CD14-positive monocyte (primary cell): ENCODE measurements around the gene NHS. TPM values are rescaled to one million over a fixed set of nuclear protein-coding genes. Genes with fewer than 3 reads are reported as not detected.

Experiments used
- DNase-seq, 3 donors: peaks; one replicate each; pipeline ENCODE4 v3.0.0-alpha.2; 2011 to 2022
- H2AFZ ChIP-seq: 2 replicates; pipeline ENCODE4 v1.6.0; 2012; ENCODE audit warnings: mild to moderate bottlenecking, low read depth, low read length, inconsistent platforms; ENCODE audit not compliant: insufficient read depth, poor library complexity, severe bottlenecking
- H3K27ac ChIP-seq, 2 donors: 1 replicate in 1 of 2; 2 replicates in 1 of 2; pipeline ENCODE4 v1.5.1; 2012 to 2013; ENCODE audit warnings: low read length in 2 of 2, control low read depth in 1 of 2, inconsistent platforms in 1 of 2, low read depth in 1 of 2, mild to moderate bottlenecking in 1 of 2
- H3K27me3 ChIP-seq, 2 donors: one replicate each; pipeline versions ENCODE4 v1.6.0 to v1.6.1; 2011 to 2013; ENCODE audit warnings: low read length in 2 of 2; ENCODE audit not compliant: control insufficient read depth in 2 of 2, insufficient read depth in 2 of 2
- H3K36me3 ChIP-seq, 2 donors: replicated peaks in 1 of 2; 1 replicate in 1 of 2; 2 replicates in 1 of 2; pipeline versions ENCODE4 v1.5.1 to v1.6.1; 2012 to 2013; ENCODE audit warnings: low read length in 2 of 2, control low read depth in 1 of 2, inconsistent platforms in 1 of 2, mild to moderate bottlenecking in 1 of 2; ENCODE audit not compliant: insufficient read depth in 2 of 2, control insufficient read depth in 1 of 2
- H3K4me1 ChIP-seq, 2 donors: 1 replicate in 1 of 2; 2 replicates in 1 of 2; pipeline versions ENCODE4 v1.5.1 to v1.6.1; 2012 to 2013; ENCODE audit warnings: low read length in 2 of 2, control low read depth in 1 of 2, inconsistent platforms in 1 of 2, mild to moderate bottlenecking in 1 of 2, moderate library complexity in 1 of 2; ENCODE audit not compliant: insufficient read depth in 2 of 2, control insufficient read depth in 1 of 2
- H3K4me2 ChIP-seq: replicated peaks from 2 replicates; pipeline ENCODE3; 2012; ENCODE audit warnings: low read length, moderate library complexity, mild to moderate bottlenecking; ENCODE audit not compliant: poor library complexity, severe bottlenecking; ENCODE audit errors: extremely low read depth
- H3K4me3 ChIP-seq, 3 experiments: fragments of 200-600 bp in 1 of 3; sonication (generic) in 1 of 3; replicated peaks in 1 of 3; 1 replicate in 2 of 3; 2 replicates in 1 of 3; pipeline ENCODE4 v1.5.1; 2011 to 2013; ENCODE audit warnings: low read length in 3 of 3, mild to moderate bottlenecking in 3 of 3, control low read depth in 2 of 3, low read depth in 2 of 3, inconsistent platforms in 1 of 3, moderate library complexity in 1 of 3
- H3K79me2 ChIP-seq: 2 replicates; pipeline ENCODE4 v1.6.0; 2012; ENCODE audit warnings: mild to moderate bottlenecking, control low read depth, inconsistent platforms, low read length, moderate library complexity; ENCODE audit not compliant: insufficient read depth
- H3K9ac ChIP-seq: 2 replicates; pipeline ENCODE4 v1.6.0; 2017; ENCODE audit warnings: low read length, mild to moderate bottlenecking; ENCODE audit not compliant: insufficient read depth, poor library complexity, severe bottlenecking
- H3K9me3 ChIP-seq, 2 donors: replicated peaks in 1 of 2; 1 replicate in 1 of 2; 2 replicates in 1 of 2; pipeline versions ENCODE4 v1.5.1 to v1.6.1; 2012 to 2013; ENCODE audit warnings: low read length in 2 of 2, control low read depth in 1 of 2; ENCODE audit not compliant: control insufficient read depth in 1 of 2, insufficient read depth in 1 of 2
- H4K20me1 ChIP-seq: 2 replicates; pipeline ENCODE4 v1.6.0; 2012; ENCODE audit warnings: mild to moderate bottlenecking, low read length, control low read depth, moderate library complexity; ENCODE audit not compliant: insufficient read depth
- H3K27ac Mint-ChIP-seq, 7 donors: one replicate each; pipeline ENCODE4 v1.8.0; 2020; ENCODE audit warnings: mild to moderate bottlenecking in 7 of 7, mixed read lengths in 7 of 7, moderate library complexity in 6 of 7, inconsistent platforms in 2 of 7
- H3K27me3 Mint-ChIP-seq, 3 donors: one replicate each; pipeline ENCODE4 v1.8.0; 2021 to 2022; ENCODE audit warnings: low read depth in 3 of 3, mild to moderate bottlenecking in 3 of 3, mixed read lengths in 3 of 3, moderate library complexity in 3 of 3, inconsistent platforms in 1 of 3
- H3K36me3 Mint-ChIP-seq, 2 donors: one replicate each; pipeline ENCODE4 v1.8.0; 2020; ENCODE audit warnings: mixed read lengths in 2 of 2, inconsistent platforms in 1 of 2, mild to moderate bottlenecking in 1 of 2
- H3K4me1 Mint-ChIP-seq: one replicate; pipeline ENCODE4 v1.8.0; 2020; ENCODE audit warnings: mild to moderate bottlenecking, mixed read lengths
- H3K4me3 Mint-ChIP-seq, 2 donors: one replicate each; pipeline ENCODE4 v1.8.0; 2020; ENCODE audit warnings: mild to moderate bottlenecking in 2 of 2, mixed read lengths in 2 of 2, moderate library complexity in 1 of 2
- H3K9me3 Mint-ChIP-seq, 7 donors: one replicate each; pipeline ENCODE4 v1.8.0; 2020 to 2022; ENCODE audit warnings: mixed read lengths in 7 of 7, mild to moderate bottlenecking in 6 of 7, moderate library complexity in 6 of 7, inconsistent platforms in 2 of 7
- WGBS: methylation state at CpG from one replicate; pipeline ENCODE4 v1.1.5; 2013; ENCODE audit warnings: missing lambda C conversion rate; ENCODE audit not compliant: insufficient coverage; 5-methylcytosine and 5-hydroxymethylcytosine counted together
- intact Hi-C, 2 donors: fragments of 100-400 bp; cut with micrococcal nuclease; formaldehyde crosslinking; loops; one replicate each; pipeline versions ENCODE4 v1.15.0 to v1.15.1; 2023
- polyA plus RNA-seq, 3 donors: library from polyadenylated mRNA; depleted of rRNA in 1 of 3; unstranded in 2 of 3; stranded (reverse) in 1 of 3; fragments of 300-500 nt in 2 of 3; fragments of >200 nt in 1 of 3; fragmentation: Illumina TruSeq in 2 of 3; gene quantifications; 1 replicate in 2 of 3; 2 replicates in 1 of 3; pipeline ENCODE4 v1.2.3, GENCODE V29; 2012 to 2021
- TF ChIP-seq, protein P1 (sequence below): fragments of 200-600 bp; IDR thresholded peaks from one replicate; pipeline ENCODE4 v1.8.0; 2022; ENCODE audit warnings: antibody characterized with exemption, mild to moderate bottlenecking

The NHS gene
- polyA plus RNA-seq, 3 donors: 0.86 to 1.8 (median 1.3) TPM

- Histone ChIP-seq H3K79me2 (no peaks in the 10 kb centered on the region), H2AFZ (no peak overlapping the region), H3K9ac (no peak overlapping the region), H3K27ac (no peak overlapping the region), H3K4me1 (no peaks in the 10 kb centered on the region), H3K9me3 (no peaks in the 10 kb centered on the region), H3K4me2 (no peak overlapping the region), H3K36me3 (no peaks in the 10 kb centered on the region), H4K20me1 (no peaks in the 10 kb centered on the region), H3K27me3 (peaks cover 0 to 2% of the 10 kb centered on the region in 2 donors), H3K4me3 (no peak overlapping the region)
- no peak for DNase-seq
- H3K9me3 Mint-ChIP-seq: no peaks in the 10 kb centered on the region
- H3K27ac Mint-ChIP-seq: no peak overlapping the region
- TF ChIP-seq, protein P1, sequence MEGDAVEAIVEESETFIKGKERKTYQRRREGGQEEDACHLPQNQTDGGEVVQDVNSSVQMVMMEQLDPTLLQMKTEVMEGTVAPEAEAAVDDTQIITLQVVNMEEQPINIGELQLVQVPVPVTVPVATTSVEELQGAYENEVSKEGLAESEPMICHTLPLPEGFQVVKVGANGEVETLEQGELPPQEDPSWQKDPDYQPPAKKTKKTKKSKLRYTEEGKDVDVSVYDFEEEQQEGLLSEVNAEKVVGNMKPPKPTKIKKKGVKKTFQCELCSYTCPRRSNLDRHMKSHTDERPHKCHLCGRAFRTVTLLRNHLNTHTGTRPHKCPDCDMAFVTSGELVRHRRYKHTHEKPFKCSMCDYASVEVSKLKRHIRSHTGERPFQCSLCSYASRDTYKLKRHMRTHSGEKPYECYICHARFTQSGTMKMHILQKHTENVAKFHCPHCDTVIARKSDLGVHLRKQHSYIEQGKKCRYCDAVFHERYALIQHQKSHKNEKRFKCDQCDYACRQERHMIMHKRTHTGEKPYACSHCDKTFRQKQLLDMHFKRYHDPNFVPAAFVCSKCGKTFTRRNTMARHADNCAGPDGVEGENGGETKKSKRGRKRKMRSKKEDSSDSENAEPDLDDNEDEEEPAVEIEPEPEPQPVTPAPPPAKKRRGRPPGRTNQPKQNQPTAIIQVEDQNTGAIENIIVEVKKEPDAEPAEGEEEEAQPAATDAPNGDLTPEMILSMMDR: no peak
- H3K4me1 Mint-ChIP-seq: peaks cover 6% of the 10 kb centered on the region
- intact Hi-C loops: no loop called here
- no peaks in the 10 kb centered on the region for H3K36me3 Mint-ChIP-seq
- peaks cover 0 to 14% (median 4%) of the 10 kb centered on the region in 3 donors for H3K27me3 Mint-ChIP-seq
- no peak overlapping the region for H3K4me3 Mint-ChIP-seq
- WGBS: no CpG with 5 or more reads among the region's 4 CpGs
Measured at GRCh38 chrX:17606231-17606630, 231.2 kb downstream of the NHS start.

GRCh38 chrX:17608888-17609287 lies 233.9 kb downstream of the NHS start:
- no peaks in the 10 kb centered on the region for H4K20me1 ChIP-seq
- no CpG with 5 or more reads among the region's 2 CpGs for WGBS
- H3K9ac ChIP-seq: no peak overlapping the region
- Mint-ChIP-seq H3K27me3 (peaks cover 2 to 23% (median 4%) of the 10 kb centered on the region in 3 donors), H3K4me3 (no peak overlapping the region), H3K4me1 (peaks cover 1% of the 10 kb centered on the region), H3K9me3 (no peaks in the 10 kb centered on the region), H3K36me3 (no peaks in the 10 kb centered on the region), H3K27ac (no peak overlapping the region)
- no peak overlapping the region for H2AFZ ChIP-seq
- H3K4me1 ChIP-seq: no peaks in the 10 kb centered on the region
- H3K4me2 ChIP-seq: no peak overlapping the region
- intact Hi-C loops: no loop called here
- no peaks in the 10 kb centered on the region for H3K9me3 ChIP-seq
- no peak overlapping the region for H3K4me3 ChIP-seq
- DNase-seq: no peak
- no peaks in the 10 kb centered on the region for H3K79me2 ChIP-seq
- H3K27ac ChIP-seq: no peak overlapping the region
- no peaks in the 10 kb centered on the region for H3K27me3 ChIP-seq
- TF ChIP-seq, protein P1: no peak
- H3K36me3 ChIP-seq: no peaks in the 10 kb centered on the region
